ENCODE data around the gene METTL5.

GRCh38 chr2:169834401-169834800, 9.7 kb upstream of the METTL5 start:
- TF ChIP-seq POLR2A (IDR thresholded peaks at IDR 0.05) = no peak
- TF ChIP-seq CTCF (IDR thresholded peaks at IDR 0.05) = no peak

Measured in Peyer's patch (tissue), 4 donors.